DND-41 (cell line): ENCODE data around the gene OR11A1.

Experiments used
- ATAC-seq: fragments of 200-7000 bp; cut with Tn5 transposase; 3 replicates; pipeline ENCODE4 v1.9.1; 2021; ENCODE audit warnings: low read depth; ENCODE audit not compliant: insufficient read depth
- DNase-seq: peaks from one replicate; pipeline ENCODE4 v3.0.0-alpha.2; 2020
- H2AFZ ChIP-seq: 2 replicates; pipeline ENCODE4 v1.6.0; 2012; ENCODE audit warnings: low read depth, low read length
- H3K27ac ChIP-seq: 2 replicates; pipeline ENCODE4 v1.5.1; 2012; ENCODE audit warnings: low read length, inconsistent platforms
- H3K27me3 ChIP-seq: fragments of 200-600 bp; sonication (generic); 2 replicates; pipeline ENCODE4 v1.6.0; 2012; ENCODE audit warnings: low read length, mild to moderate bottlenecking, inconsistent platforms; ENCODE audit not compliant: insufficient read depth, poor library complexity
- H3K36me3 ChIP-seq: 2 replicates; pipeline ENCODE4 v1.5.1; 2012; ENCODE audit warnings: low read length, inconsistent platforms; ENCODE audit not compliant: insufficient read depth
- H3K4me1 ChIP-seq: 2 replicates; pipeline ENCODE4 v1.5.1; 2012; ENCODE audit warnings: mild to moderate bottlenecking, low read length; ENCODE audit not compliant: insufficient read depth
- H3K4me2 ChIP-seq: 2 replicates; pipeline ENCODE4 v1.6.0; 2012; ENCODE audit warnings: mild to moderate bottlenecking, moderate library complexity, low read length, inconsistent platforms; ENCODE audit not compliant: insufficient read depth
- H3K4me3 ChIP-seq, 2 experiments: fragments of 200-600 bp in 1 of 2; shearing (Covaris generic) in 1 of 2; 2 replicates each; pipeline ENCODE4 v1.5.1; 2012 to 2016; ENCODE audit warnings: inconsistent platforms in 2 of 2, low read length in 2 of 2, mild to moderate bottlenecking in 2 of 2, low read depth in 1 of 2, moderate library complexity in 1 of 2
- H3K79me2 ChIP-seq: 2 replicates; pipeline ENCODE4 v1.6.0; 2012; ENCODE audit warnings: low read length, inconsistent platforms; ENCODE audit not compliant: insufficient read depth
- H3K9ac ChIP-seq: 2 replicates; pipeline ENCODE4 v1.6.0; 2012; ENCODE audit warnings: low read depth, mild to moderate bottlenecking, inconsistent platforms, low read length, moderate library complexity
- H3K9me3 ChIP-seq: 2 replicates; pipeline ENCODE4 v1.5.1; 2012; ENCODE audit warnings: low read length, moderate library complexity, mild to moderate bottlenecking, inconsistent platforms; ENCODE audit not compliant: insufficient read depth, severe bottlenecking
- H4K20me1 ChIP-seq: 2 replicates; pipeline ENCODE4 v1.6.0; 2012; ENCODE audit warnings: low read length; ENCODE audit not compliant: insufficient read depth
- CTCF ChIP-seq: IDR thresholded peaks from 2 replicates; pipeline ENCODE4 v1.5.1; 2012; ENCODE audit warnings: borderline replicate concordance, low read length, moderate library complexity, mild to moderate bottlenecking; ENCODE audit not compliant: poor library complexity, severe bottlenecking; ENCODE audit errors: extremely low read depth
- EZH2 ChIP-seq: IDR thresholded peaks from 3 replicates; pipeline ENCODE4 v1.6.1; 2012; ENCODE audit warnings: borderline replicate concordance, low read depth, mild to moderate bottlenecking, moderate library complexity, low read length, inconsistent platforms; ENCODE audit not compliant: severe bottlenecking

Gene OR11A1

GRCh38 chr6:29388533-29388932 lies 68.3 kb downstream of the OR11A1 start:
- Histone ChIP-seq H3K79me2 (no peaks in the 10 kb centered on the region), H3K9ac (no peak overlapping the region), H2AFZ (no peak overlapping the region), H3K27ac (no peak overlapping the region), H3K27me3 (no peaks in the 10 kb centered on the region), H4K20me1 (no peaks in the 10 kb centered on the region), H3K4me3 (no peak overlapping the region), H3K36me3 (no peaks in the 10 kb centered on the region), H3K4me1 (no peaks in the 10 kb centered on the region), H3K9me3 (no peaks in the 10 kb centered on the region), H3K4me2 (no peak overlapping the region)
- no peak for DNase-seq
- no peak for ATAC-seq
- TF ChIP-seq EZH2 (no peak), CTCF (no peak)

- Histone ChIP-seq H3K4me3 (no peak overlapping the region), H3K4me1 (no peaks in the 10 kb centered on the region)
- no peak for DNase-seq
Measured at GRCh38 chr6:29376003-29376402, 80.9 kb downstream of the OR11A1 start.

More at GRCh38 chr6:29376003-29376402, 80.9 kb downstream of the OR11A1 start:
- Histone ChIP-seq H2AFZ (no peak overlapping the region), H3K9me3 (no peaks in the 10 kb centered on the region), H3K9ac (no peak overlapping the region), H3K36me3 (no peaks in the 10 kb centered on the region), H3K27ac (no peak overlapping the region), H4K20me1 (no peaks in the 10 kb centered on the region), H3K4me2 (no peak overlapping the region), H3K79me2 (no peaks in the 10 kb centered on the region), H3K27me3 (peaks cover 5% of the 10 kb centered on the region)
- TF ChIP-seq CTCF (no peak), EZH2 (no peak)
- no peak for ATAC-seq
